ENCODE data around the gene SLC6A17. TPM values are rescaled to one million over a fixed set of nuclear protein-coding genes. Genes with fewer than 3 reads are reported as not detected.

The SLC6A17 gene
- polyA plus RNA-seq, 3 donors = not detected

- Histone ChIP-seq H3K27me3 (ENCODE audit: control insufficient read depth in 2 of 2, insufficient read depth in 2 of 2, low read length in 2 of 2) (peaks cover 0 to 3% of the 10 kb centered on the region in 2 donors), H3K4me2 (replicated peaks; ENCODE audit: extremely low read depth, low read length, poor library complexity, severe bottlenecking) (no peak overlapping the region), H3K9me3 (replicated peaks in 1 of 2; ENCODE audit: control insufficient read depth in 1 of 2, insufficient read depth in 1 of 2, low read length in 2 of 2) (no peaks in the 10 kb centered on the region), H3K36me3 (replicated peaks in 1 of 2; ENCODE audit: control insufficient read depth in 1 of 2, insufficient read depth in 2 of 2, low read length in 2 of 2) (no peaks in the 10 kb centered on the region), H3K4me3 (replicated peaks in 1 of 3; ENCODE audit: low read depth in 2 of 3, low read length in 3 of 3) (no peak overlapping the region), H3K9ac (ENCODE audit: insufficient read depth, low read length, poor library complexity, severe bottlenecking) (no peak overlapping the region), H3K79me2 (ENCODE audit: insufficient read depth, low read length) (no peaks in the 10 kb centered on the region), H2AFZ (ENCODE audit: insufficient read depth, low read depth, low read length, poor library complexity, severe bottlenecking) (no peak overlapping the region), H4K20me1 (ENCODE audit: insufficient read depth, low read length) (no peaks in the 10 kb centered on the region), H3K27ac (ENCODE audit: low read depth in 1 of 2, low read length in 2 of 2) (no peak overlapping the region), H3K4me1 (ENCODE audit: control insufficient read depth in 1 of 2, insufficient read depth in 2 of 2, low read length in 2 of 2) (no peaks in the 10 kb centered on the region)
- DNase-seq = no peak
- Mint-ChIP-seq H3K27ac (no peak overlapping the region), H3K4me1 (no peaks in the 10 kb centered on the region), H3K9me3 (no peaks in the 10 kb centered on the region), H3K27me3 (ENCODE audit: low read depth in 3 of 3) (peaks cover 3 to 5% (median 4%) of the 10 kb centered on the region in 3 donors), H3K36me3 (peaks cover 8 to 14% of the 10 kb centered on the region in 2 donors), H3K4me3 (no peak overlapping the region)
- intact Hi-C loops (cut with micrococcal nuclease) = no loop called here
- TF ChIP-seq, protein P1, sequence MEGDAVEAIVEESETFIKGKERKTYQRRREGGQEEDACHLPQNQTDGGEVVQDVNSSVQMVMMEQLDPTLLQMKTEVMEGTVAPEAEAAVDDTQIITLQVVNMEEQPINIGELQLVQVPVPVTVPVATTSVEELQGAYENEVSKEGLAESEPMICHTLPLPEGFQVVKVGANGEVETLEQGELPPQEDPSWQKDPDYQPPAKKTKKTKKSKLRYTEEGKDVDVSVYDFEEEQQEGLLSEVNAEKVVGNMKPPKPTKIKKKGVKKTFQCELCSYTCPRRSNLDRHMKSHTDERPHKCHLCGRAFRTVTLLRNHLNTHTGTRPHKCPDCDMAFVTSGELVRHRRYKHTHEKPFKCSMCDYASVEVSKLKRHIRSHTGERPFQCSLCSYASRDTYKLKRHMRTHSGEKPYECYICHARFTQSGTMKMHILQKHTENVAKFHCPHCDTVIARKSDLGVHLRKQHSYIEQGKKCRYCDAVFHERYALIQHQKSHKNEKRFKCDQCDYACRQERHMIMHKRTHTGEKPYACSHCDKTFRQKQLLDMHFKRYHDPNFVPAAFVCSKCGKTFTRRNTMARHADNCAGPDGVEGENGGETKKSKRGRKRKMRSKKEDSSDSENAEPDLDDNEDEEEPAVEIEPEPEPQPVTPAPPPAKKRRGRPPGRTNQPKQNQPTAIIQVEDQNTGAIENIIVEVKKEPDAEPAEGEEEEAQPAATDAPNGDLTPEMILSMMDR (IDR thresholded peaks at IDR 0.05) = no peak
- WGBS (ENCODE audit: insufficient coverage) = 83% methylated on average over 3 of the region's 4 CpGs
These were observed 68.4 kb downstream of the SLC6A17 start for GRCh38 chr1:110218739-110219138.

DNA sequence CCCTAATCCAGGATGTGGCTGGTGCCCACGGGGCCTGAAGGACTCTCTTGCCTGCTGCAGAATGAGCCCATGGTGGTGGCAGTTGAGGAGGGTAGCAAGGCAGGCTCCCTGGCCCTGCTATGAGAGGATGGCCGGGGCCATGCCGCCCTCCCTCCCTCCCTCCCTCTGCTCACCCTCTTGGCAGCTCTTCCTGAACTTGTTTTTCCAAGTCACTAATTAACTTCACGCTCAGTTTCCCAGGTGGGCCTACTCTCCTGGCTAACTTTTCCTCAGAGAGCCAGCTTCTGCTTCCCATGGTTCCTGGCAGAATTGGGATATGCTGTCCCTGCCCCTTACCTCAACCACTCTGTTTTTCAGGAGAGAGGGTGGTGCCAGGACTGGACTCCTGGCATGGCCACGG is 70.0 kb downstream of the SLC6A17 start:
- Mint-ChIP-seq H3K27ac (no peak overlapping the region), H3K4me1 (no peaks in the 10 kb centered on the region)

More for the DNA sequence above, 70.0 kb downstream of the SLC6A17 start:
- H2AFZ ChIP-seq (ENCODE audit: insufficient read depth, low read depth, low read length, poor library complexity, severe bottlenecking) = no peak overlapping the region
- no peaks in the 10 kb centered on the region for H4K20me1 ChIP-seq (ENCODE audit: insufficient read depth, low read length)
- H3K4me2 ChIP-seq (replicated peaks; ENCODE audit: extremely low read depth, low read length, poor library complexity, severe bottlenecking) = no peak overlapping the region
- WGBS (ENCODE audit: insufficient coverage) = 100% methylated on average over 1 of the region's 5 CpGs
- Mint-ChIP-seq H3K4me3 (no peak overlapping the region), H3K27me3 (ENCODE audit: low read depth in 3 of 3) (peaks cover 0 to 4% (median 3%) of the 10 kb centered on the region in 3 donors), H3K36me3 (peaks cover 6 to 12% of the 10 kb centered on the region in 2 donors), H3K9me3 (no peaks in the 10 kb centered on the region)
- DNase-seq = no peak
- H3K27ac ChIP-seq (ENCODE audit: low read depth in 1 of 2, low read length in 2 of 2) = no peak overlapping the region
- no peak overlapping the region for H3K4me3 ChIP-seq (replicated peaks in 1 of 3; ENCODE audit: low read depth in 2 of 3, low read length in 3 of 3)
- H3K9me3 ChIP-seq (replicated peaks in 1 of 2; ENCODE audit: control insufficient read depth in 1 of 2, insufficient read depth in 1 of 2, low read length in 2 of 2) = no peaks in the 10 kb centered on the region
- no peaks in the 10 kb centered on the region for H3K4me1 ChIP-seq (ENCODE audit: control insufficient read depth in 1 of 2, insufficient read depth in 2 of 2, low read length in 2 of 2)
- TF ChIP-seq, protein P1 (IDR thresholded peaks at IDR 0.05) = no peak
- H3K79me2 ChIP-seq (ENCODE audit: insufficient read depth, low read length) = no peaks in the 10 kb centered on the region
- no peak overlapping the region for H3K9ac ChIP-seq (ENCODE audit: insufficient read depth, low read length, poor library complexity, severe bottlenecking)
- H3K27me3 ChIP-seq (ENCODE audit: control insufficient read depth in 2 of 2, insufficient read depth in 2 of 2, low read length in 2 of 2) = no peaks in the 10 kb centered on the region
- intact Hi-C loops (cut with micrococcal nuclease) = loop anchor here in 1 of 2 donors (5.0 kb wide), 1 partner anchor 48 kb away; no protein-coding TSS in a partner anchor
- H3K36me3 ChIP-seq (replicated peaks in 1 of 2; ENCODE audit: control insufficient read depth in 1 of 2, insufficient read depth in 2 of 2, low read length in 2 of 2) = no peaks in the 10 kb centered on the region
